NCI-H1417 (cell line): ENCODE data around the gene LRP4.
"Not testable (repeated sequence)": the region's sequence is repeated elsewhere in the genome, so short reads cannot be mapped to it uniquely, and the experiment has no call there.

ENCODE experiments used
- DNase-seq, 3 experiments: peaks; one replicate each; lab custom pipeline; 2025; lab: John Stamatoyannopoulos, UW

Gene LRP4

GRCh38 chr11:46918083-46918787 lies at the start of gene LRP4:
TSS of gene LRP4 (minus strand) at chr11:46918550. CDS start at chr11:46918379, 171 bp downstream.
- DNase-seq = peak; percentile 34 to 43 (median 43)

- DNase-seq = no peak
Observed at GRCh38 chr11:46967962-46968361, 49.6 kb upstream of the LRP4 start.

GRCh38 chr11:46966773-46967172 lies 48.4 kb upstream of the LRP4 start:
- no peak for DNase-seq

GRCh38 chr11:46963844-46964243 lies 45.5 kb upstream of the LRP4 start:
- no peak for DNase-seq

- not testable (repeated sequence) for DNase-seq
Observed at GRCh38 chr11:46961886-46962285, 43.5 kb upstream of the LRP4 start.

GRCh38 chr11:46961041-46961440 lies 42.7 kb upstream of the LRP4 start:
- DNase-seq = no peak

GRCh38 chr11:46958777-46959176 lies 40.4 kb upstream of the LRP4 start:
- DNase-seq = no peak

GRCh38 chr11:46953093-46953492 lies 34.7 kb upstream of the LRP4 start:
- no peak for DNase-seq

GRCh38 chr11:46952553-46952952 lies 34.2 kb upstream of the LRP4 start:
- DNase-seq = no peak

GRCh38 chr11:46951864-46952263 lies 33.5 kb upstream of the LRP4 start:
- no peak for DNase-seq

GRCh38 chr11:46949297-46949696 lies 30.9 kb upstream of the LRP4 start:
- no peak for DNase-seq

GRCh38 chr11:46948378-46949131 lies 30.2 kb upstream of the LRP4 start:
- DNase-seq = peak in 2 of 3 experiments; percentile 41 to 57

- peak in 2 of 3 experiments; percentile 15 to 54 for DNase-seq
Observed at GRCh38 chr11:46947399-46948077, 29.2 kb upstream of the LRP4 start.

GRCh38 chr11:46944356-46945075 lies 26.2 kb upstream of the LRP4 start:
- no peak for DNase-seq

GRCh38 chr11:46942172-46942571 lies 23.8 kb upstream of the LRP4 start:
- no peak for DNase-seq

- DNase-seq = peak; percentile 93 to 98 (median 97)
Observed at GRCh38 chr11:46936138-46937110, 18.1 kb upstream of the LRP4 start, which contains the start of gene CSTPP1. TSS of gene CSTPP1 (plus strand) at chr11:46936761. CDS start at chr11:46936806, 45 bp downstream.

- no peak for DNase-seq
Observed at GRCh38 chr11:46930089-46930488, 11.7 kb upstream of the LRP4 start.

- not testable (repeated sequence) for DNase-seq
Observed at GRCh38 chr11:46928701-46929100, 10.4 kb upstream of the LRP4 start.

GRCh38 chr11:46927928-46928327 lies 9.6 kb upstream of the LRP4 start:
- DNase-seq = not testable (repeated sequence)

GRCh38 chr11:46920755-46921154 lies 2.4 kb upstream of the LRP4 start:
- no peak for DNase-seq
